HepG2 (cell line): ENCODE measurements around the gene LANCL1. TPM values are rescaled to one million over a fixed set of nuclear protein-coding genes. Genes with fewer than 3 reads are reported as not detected.

Experiments used
- BORCS8-MEF2B ChIP-seq: sonication (generic); formaldehyde crosslinking; IDR thresholded peaks from 2 replicates; pipeline ENCODE4 v1.8.0; 2022; ENCODE audit warnings: mild to moderate bottlenecking, missing genetic modification reagents
- ELF4 ChIP-seq: sonication (generic); formaldehyde crosslinking; IDR thresholded peaks from 2 replicates; pipeline ENCODE4 v1.5.0; 2020; ENCODE audit warnings: missing genetic modification reagents, mild to moderate bottlenecking, moderate library complexity, borderline replicate concordance
- GABPA ChIP-seq, 2 experiments: IDR thresholded peaks; 2 replicates each; pipeline ENCODE4 v1.6.1; 2011 to 2016; ENCODE audit warnings: low read depth in 2 of 2, low read length in 1 of 2, missing biosample characterization in 1 of 2, missing genetic modification characterization in 1 of 2
- GTF2F1 ChIP-seq: fragments of 150-350 bp; IDR thresholded peaks from 2 replicates; pipeline ENCODE4 v1.6.1; 2014; ENCODE audit warnings: low read length
- HNF1A ChIP-seq, 2 experiments: sonication (generic) in 1 of 2; formaldehyde crosslinking in 1 of 2; IDR thresholded peaks; 2 replicates each; pipeline versions ENCODE4 v1.4.0 to v1.6.1; 2016 to 2020; ENCODE audit warnings: borderline replicate concordance in 1 of 2, low read depth in 1 of 2, mild to moderate bottlenecking in 1 of 2, missing genetic modification reagents in 1 of 2
- HOXA9 ChIP-seq: sonication (generic); formaldehyde crosslinking; IDR thresholded peaks from 2 replicates; pipeline ENCODE4 v1.8.1; 2022; ENCODE audit warnings: missing genetic modification reagents, mild to moderate bottlenecking, moderate library complexity, borderline replicate concordance
- NFKB2 ChIP-seq: sonication (generic); formaldehyde crosslinking; IDR thresholded peaks from 2 replicates; pipeline ENCODE4 v1.4.0; 2020; ENCODE audit warnings: missing genetic modification reagents, borderline replicate concordance
- SIX1 ChIP-seq: sonication (generic); formaldehyde crosslinking; IDR thresholded peaks from 2 replicates; pipeline ENCODE4 v1.4.0; 2020; ENCODE audit warnings: missing genetic modification reagents, borderline replicate concordance
- SRSF4 ChIP-seq: fragments of 200-400 bp; formaldehyde crosslinking; IDR thresholded peaks from one replicate; pipeline ENCODE4 v1.6.1; 2018; ENCODE audit warnings: mild to moderate bottlenecking, low read depth, low read length, moderate library complexity; ENCODE audit not compliant: poor library complexity, severe bottlenecking
- TRIM22 ChIP-seq: fragments of 450-650 bp; IDR thresholded peaks from 2 replicates; pipeline ENCODE4 v1.6.1; 2017
- TRIM24 ChIP-seq: sonication (generic); formaldehyde crosslinking; IDR thresholded peaks from 2 replicates; pipeline ENCODE4 v1.8.0; 2022; ENCODE audit warnings: mild to moderate bottlenecking, missing genetic modification reagents
- ZNF136 ChIP-seq: sonication (generic); formaldehyde crosslinking; IDR thresholded peaks from 2 replicates; pipeline ENCODE4 v1.8.1; 2022; ENCODE audit warnings: low read depth, mild to moderate bottlenecking, moderate library complexity, missing genetic modification reagents
- ZNF230 ChIP-seq: sonication (generic); formaldehyde crosslinking; IDR thresholded peaks from 2 replicates; pipeline ENCODE4 v1.4.0; 2020; ENCODE audit warnings: mild to moderate bottlenecking, missing genetic modification reagents
- ZNF235 ChIP-seq: sonication (generic); formaldehyde crosslinking; IDR thresholded peaks from 2 replicates; pipeline ENCODE4 v1.8.1; 2023; ENCODE audit warnings: mild to moderate bottlenecking, missing genetic modification reagents, borderline replicate concordance
- ZNF30 ChIP-seq: sonication (generic); formaldehyde crosslinking; IDR thresholded peaks from 2 replicates; pipeline ENCODE4 v1.5.0; 2020; ENCODE audit warnings: mild to moderate bottlenecking, missing genetic modification reagents
- ZNF577 ChIP-seq: sonication (generic); formaldehyde crosslinking; IDR thresholded peaks from 2 replicates; pipeline ENCODE4 v1.4.0; 2020; ENCODE audit warnings: mild to moderate bottlenecking, low read depth, missing genetic modification reagents, borderline replicate concordance
- ZNF746 ChIP-seq: sonication (generic); formaldehyde crosslinking; IDR thresholded peaks from 2 replicates; pipeline ENCODE4 v1.8.0; 2022; ENCODE audit warnings: mild to moderate bottlenecking, missing genetic modification reagents
- ZNF747 ChIP-seq: sonication (generic); formaldehyde crosslinking; IDR thresholded peaks from 2 replicates; pipeline ENCODE4 v1.8.1; 2023; ENCODE audit warnings: missing genetic modification reagents, mild to moderate bottlenecking, borderline replicate concordance
- ZNF790 ChIP-seq: sonication (generic); formaldehyde crosslinking; IDR thresholded peaks from 2 replicates; pipeline ENCODE4 v1.8.0; 2022; ENCODE audit warnings: missing genetic modification reagents, mild to moderate bottlenecking, borderline replicate concordance
- polyA plus RNA-seq, 8 experiments: library from polyadenylated mRNA; depleted of rRNA in 3 of 8; stranded (reverse) in 7 of 8; unstranded in 1 of 8; fragments of >200 nt; fragmentation: Illumina TruSeq in 4 of 8; extraction: Trizol in 4 of 8; gene quantifications; 2 replicates each; pipeline versions ENCODE4 v1.2.1 to v1.2.3, GENCODE V29; 2011 to 2016; ENCODE audit warnings: low read depth in 4 of 8, missing spikeins in 1 of 8, mixed read lengths in 1 of 8; ENCODE audit not compliant: insufficient read depth in 1 of 8
- total RNA-seq, 5 experiments: library from RNA; depleted of rRNA; stranded (reverse); fragments of >200 nt; fragmentation: Illumina TruSeq; extraction: Trizol; gene quantifications; 2 replicates each; pipeline ENCODE4 v1.2.3, GENCODE V29; 2016; ENCODE audit warnings: low read depth in 1 of 5
- TF ChIP-seq, protein P1 (sequence below), 2 experiments: sonication (generic) in 1 of 2; formaldehyde crosslinking in 1 of 2; IDR thresholded peaks; 2 replicates each; pipeline versions ENCODE4 v1.4.0 to v1.6.1; 2018 to 2020; ENCODE audit warnings: missing genetic modification reagents in 2 of 2, borderline replicate concordance in 1 of 2, low read depth in 1 of 2, mild to moderate bottlenecking in 1 of 2, missing biosample characterization in 1 of 2

Gene LANCL1
- total and polyA plus RNA-seq, 2 of the 13 experiments (the other 11 are each of a cell fraction or from before 2014, with no cell fraction given): 53.5 to 67.7 TPM

DNA sequence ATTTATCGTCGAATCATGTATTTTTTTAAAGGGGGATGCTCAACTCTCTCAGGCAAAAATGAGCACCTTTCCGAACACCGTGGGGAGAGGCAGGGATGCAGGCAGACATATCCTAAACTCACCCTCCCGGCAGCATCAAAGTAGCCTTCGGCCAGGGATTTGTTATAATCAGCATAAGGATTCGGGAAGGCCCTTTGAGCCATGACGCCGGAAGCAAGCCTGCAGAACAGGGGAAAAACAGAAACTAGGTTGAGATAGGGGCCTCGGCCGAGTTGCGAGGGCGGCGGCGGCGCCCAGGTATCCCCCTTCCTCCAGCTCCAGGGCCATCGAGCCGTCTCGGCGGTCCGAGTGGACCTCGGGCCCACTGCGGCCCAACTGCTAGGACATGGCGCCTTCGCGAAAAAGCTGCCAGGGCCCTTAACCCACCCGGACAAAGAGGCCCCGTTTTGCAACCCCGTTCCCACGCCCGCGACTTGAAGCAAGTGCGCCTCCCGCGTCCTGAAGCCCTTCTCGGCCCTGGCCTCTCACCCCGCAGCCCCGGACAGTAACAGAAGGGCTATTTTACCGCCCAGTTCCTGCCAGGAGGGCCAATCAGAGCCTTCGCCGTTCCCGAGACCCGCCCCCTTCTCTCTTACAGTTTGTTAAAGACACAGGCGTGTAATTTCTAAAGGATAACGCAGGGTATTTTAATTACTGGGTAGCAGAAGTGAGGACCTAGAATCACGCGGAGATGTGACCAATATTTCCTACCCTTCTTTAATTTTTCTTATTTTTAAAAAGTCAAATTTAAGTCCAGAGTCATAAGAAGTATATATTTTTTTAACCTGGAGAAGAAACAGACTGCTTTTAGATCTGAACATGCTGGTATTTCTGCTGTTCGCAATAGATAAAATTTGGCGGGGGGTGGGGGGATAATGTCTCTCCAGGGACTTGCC is at the start of gene LANCL1 (continued):
- TF ChIP-seq, protein P1, sequence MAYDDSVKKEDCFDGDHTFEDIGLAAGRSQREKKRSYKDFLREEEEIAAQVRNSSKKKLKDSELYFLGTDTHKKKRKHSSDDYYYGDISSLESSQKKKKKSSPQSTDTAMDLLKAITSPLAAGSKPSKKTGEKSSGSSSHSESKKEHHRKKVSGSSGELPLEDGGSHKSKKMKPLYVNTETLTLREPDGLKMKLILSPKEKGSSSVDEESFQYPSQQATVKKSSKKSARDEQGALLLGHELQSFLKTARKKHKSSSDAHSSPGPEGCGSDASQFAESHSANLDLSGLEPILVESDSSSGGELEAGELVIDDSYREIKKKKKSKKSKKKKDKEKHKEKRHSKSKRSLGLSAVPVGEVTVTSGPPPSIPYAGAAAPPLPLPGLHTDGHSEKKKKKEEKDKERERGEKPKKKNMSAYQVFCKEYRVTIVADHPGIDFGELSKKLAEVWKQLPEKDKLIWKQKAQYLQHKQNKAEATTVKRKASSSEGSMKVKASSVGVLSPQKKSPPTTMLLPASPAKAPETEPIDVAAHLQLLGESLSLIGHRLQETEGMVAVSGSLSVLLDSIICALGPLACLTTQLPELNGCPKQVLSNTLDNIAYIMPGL (CRISPR knock-in tag; IDR thresholded peaks at IDR 0.05; ENCODE audit: borderline replicate concordance in 1 of 2, low read depth in 1 of 2): peak; percentile 80 to 87
- no peak for TF ChIP-seq GTF2F1
- peak; percentile 60 for TF ChIP-seq GABPA (IDR thresholded peaks at IDR 0.05; ENCODE audit: low read depth, low read length)
- TF ChIP-seq GABPA (CRISPR knock-in tag; IDR thresholded peaks at IDR 0.05; ENCODE audit: low read depth): peak; percentile 89
- TF ChIP-seq ZNF747 (CRISPR knock-in tag): peak; percentile 76; the same call in 1 of the 2 replicates
- TF ChIP-seq ZNF30 (CRISPR knock-in tag): no peak
- TF ChIP-seq ZNF746 (CRISPR knock-in tag): peak; percentile 78; the same call in 1 of the 2 replicates
- no peak for TF ChIP-seq ZNF235 (CRISPR knock-in tag)
- TF ChIP-seq HNF1A (IDR thresholded peaks at IDR 0.05; ENCODE audit: low read depth): no peak
- no peak; the same call in 1 of the 2 replicates for TF ChIP-seq HNF1A (CRISPR knock-in tag; IDR thresholded peaks at IDR 0.05; ENCODE audit: borderline replicate concordance)
- TF ChIP-seq TRIM24: no peak
- TF ChIP-seq ZNF136 (CRISPR knock-in tag): 0 out of 2 replicates have a peak, but pooled peaks have one; percentile 86
- TF ChIP-seq TRIM22: no peak
- TF ChIP-seq ZNF230 (CRISPR knock-in tag): peak; percentile 81; the same call in 1 of the 2 replicates
- peak; percentile 94 for TF ChIP-seq BORCS8-MEF2B (CRISPR knock-in tag)
- no peak for TF ChIP-seq SRSF4
- no peak for TF ChIP-seq SIX1 (CRISPR knock-in tag)
- TF ChIP-seq HOXA9: no peak
- peak; percentile 83; the same call in 1 of the 2 replicates for TF ChIP-seq NFKB2
- TF ChIP-seq ELF4: peak; percentile 49; the same call in 1 of the 2 replicates
- TF ChIP-seq ZNF577 (CRISPR knock-in tag): no peak
- peak; percentile 70; the same call in 1 of the 2 replicates for TF ChIP-seq ZNF790 (CRISPR knock-in tag)
